Neutrophil (primary cell): Measurements from ENCODE around the gene LMO1.

Experiments
- H3K27ac ChIP-seq: fragments of 200-600 bp; sonication (generic); 2 replicates; pipeline ENCODE4 v1.5.1; 2016; ENCODE audit warnings: mild to moderate bottlenecking, moderate library complexity
- H3K27me3 ChIP-seq: fragments of 200-600 bp; sonication (generic); 2 replicates; pipeline ENCODE4 v1.6.0; 2016; ENCODE audit warnings: mild to moderate bottlenecking
- H3K36me3 ChIP-seq: fragments of 200-600 bp; sonication (generic); 2 replicates; pipeline ENCODE4 v1.5.1; 2017
- H3K4me1 ChIP-seq, 2 experiments: fragments of 200-600 bp in 1 of 2; sonication (generic) in 1 of 2; 1 replicate in 1 of 2; 2 replicates in 1 of 2; pipeline versions ENCODE4 v1.5.1 to v1.6.1; 2013 to 2016; ENCODE audit warnings: low read depth in 1 of 2, low read length in 1 of 2, mild to moderate bottlenecking in 1 of 2, moderate library complexity in 1 of 2; ENCODE audit not compliant: control insufficient read depth in 1 of 2, insufficient read depth in 1 of 2
- H3K4me3 ChIP-seq, 2 experiments: fragments of 200-600 bp in 1 of 2; sonication (generic) in 1 of 2; 1 replicate in 1 of 2; 2 replicates in 1 of 2; pipeline ENCODE4 v1.5.1; 2013 to 2016; ENCODE audit warnings: low read depth in 1 of 2, low read length in 1 of 2, mild to moderate bottlenecking in 1 of 2, moderate library complexity in 1 of 2
- H3K9me3 ChIP-seq: fragments of 200-600 bp; sonication (generic); 2 replicates; pipeline ENCODE4 v1.5.1; 2016
- TF ChIP-seq, protein P1 (sequence below): fragments of 200-600 bp; sonication (generic); IDR thresholded peaks from 2 replicates; pipeline ENCODE4 v1.5.1; 2016; ENCODE audit warnings: antibody characterized with exemption

Gene LMO1

GRCh38 chr11:8263769-8264410 is at the start of gene LMO1:
TSS of gene LMO1 (minus strand) at chr11:8263878. CDS start at chr11:8263362, 516 bp downstream.
- Histone ChIP-seq H3K36me3 (no peaks in the 10 kb centered on the region), H3K4me1 (peaks cover 7 to 20% of the 10 kb centered on the region in 2 experiments), H3K4me3 (peak within 1 kb of the TSS in 1 of 2 experiments; percentile 14), H3K27ac (no peak within 1 kb of the TSS), H3K27me3 (peaks cover 100% of the 10 kb centered on the region), H3K9me3 (no peaks in the 10 kb centered on the region)
- TF ChIP-seq, protein P1, sequence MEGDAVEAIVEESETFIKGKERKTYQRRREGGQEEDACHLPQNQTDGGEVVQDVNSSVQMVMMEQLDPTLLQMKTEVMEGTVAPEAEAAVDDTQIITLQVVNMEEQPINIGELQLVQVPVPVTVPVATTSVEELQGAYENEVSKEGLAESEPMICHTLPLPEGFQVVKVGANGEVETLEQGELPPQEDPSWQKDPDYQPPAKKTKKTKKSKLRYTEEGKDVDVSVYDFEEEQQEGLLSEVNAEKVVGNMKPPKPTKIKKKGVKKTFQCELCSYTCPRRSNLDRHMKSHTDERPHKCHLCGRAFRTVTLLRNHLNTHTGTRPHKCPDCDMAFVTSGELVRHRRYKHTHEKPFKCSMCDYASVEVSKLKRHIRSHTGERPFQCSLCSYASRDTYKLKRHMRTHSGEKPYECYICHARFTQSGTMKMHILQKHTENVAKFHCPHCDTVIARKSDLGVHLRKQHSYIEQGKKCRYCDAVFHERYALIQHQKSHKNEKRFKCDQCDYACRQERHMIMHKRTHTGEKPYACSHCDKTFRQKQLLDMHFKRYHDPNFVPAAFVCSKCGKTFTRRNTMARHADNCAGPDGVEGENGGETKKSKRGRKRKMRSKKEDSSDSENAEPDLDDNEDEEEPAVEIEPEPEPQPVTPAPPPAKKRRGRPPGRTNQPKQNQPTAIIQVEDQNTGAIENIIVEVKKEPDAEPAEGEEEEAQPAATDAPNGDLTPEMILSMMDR: peak; percentile 14

DNA sequence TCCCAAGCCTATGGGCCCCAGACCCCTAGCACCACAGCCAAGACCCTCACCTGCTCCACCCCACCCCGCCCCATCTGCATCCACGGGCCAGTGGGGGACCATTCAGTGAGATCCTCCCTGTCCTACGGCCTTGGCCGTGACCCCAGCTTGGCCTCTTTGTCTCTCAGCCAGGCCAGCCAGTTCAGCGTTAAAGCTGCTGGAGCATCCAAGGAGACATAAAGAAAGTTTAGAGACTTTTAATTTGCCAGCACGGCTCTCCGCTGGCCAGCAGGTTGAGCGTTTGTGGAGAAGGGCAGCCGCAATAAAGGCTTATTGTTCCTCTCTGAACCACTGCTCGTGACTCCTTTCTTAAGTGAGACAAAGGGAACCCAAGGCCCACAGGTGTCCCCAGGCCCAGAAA is 49.3 kb upstream of the LMO1 start:
- Histone ChIP-seq H3K27me3 (peaks cover 4% of the 10 kb centered on the region), H3K27ac (no peak overlapping the region)
- TF ChIP-seq, protein P1: no peak

GRCh38 chr11:8311366-8311765 is 47.7 kb upstream of the LMO1 start:
- Histone ChIP-seq H3K27me3 (no peaks in the 10 kb centered on the region), H3K9me3 (no peaks in the 10 kb centered on the region)

More for the DNA sequence above, 49.3 kb upstream of the LMO1 start:
- Histone ChIP-seq H3K9me3 (no peaks in the 10 kb centered on the region), H3K4me1 (no peaks in the 10 kb centered on the region), H3K36me3 (no peaks in the 10 kb centered on the region), H3K4me3 (no peak overlapping the region)

DNA sequence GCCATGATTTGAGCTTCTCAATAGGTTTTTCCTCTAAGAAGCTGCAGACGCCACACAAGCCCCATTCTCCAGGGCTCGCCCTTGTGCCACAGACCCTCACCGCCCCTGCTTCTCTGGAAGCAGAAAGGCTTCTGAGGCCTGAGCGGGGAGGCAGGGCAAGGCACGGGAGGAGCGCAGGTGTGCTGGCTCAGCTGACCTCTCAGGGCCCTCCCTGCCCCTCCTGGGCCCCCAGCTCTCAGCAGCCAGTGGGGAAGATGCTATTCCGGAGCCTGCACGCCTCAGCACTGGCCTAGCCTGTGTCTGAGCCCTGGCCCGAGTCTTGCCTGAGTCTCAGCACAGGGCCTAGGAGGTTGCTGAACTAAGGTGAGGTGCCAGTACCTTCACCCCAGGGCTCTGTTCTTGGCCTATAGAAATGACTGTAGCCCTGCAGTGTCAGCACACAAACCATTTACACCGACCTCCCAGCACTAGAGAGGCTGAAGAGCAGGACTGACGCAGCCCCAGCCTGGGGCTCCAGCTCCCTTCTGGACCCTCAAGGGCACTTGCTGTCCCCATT is 47.1 kb upstream of the LMO1 start:
- TF ChIP-seq, protein P1: no peak
- Histone ChIP-seq H3K27ac (no peak overlapping the region), H3K4me1 (no peaks in the 10 kb centered on the region), H3K36me3 (no peaks in the 10 kb centered on the region), H3K27me3 (no peaks in the 10 kb centered on the region), H3K4me3 (no peak overlapping the region), H3K9me3 (no peaks in the 10 kb centered on the region)

More at GRCh38 chr11:8311366-8311765, 47.7 kb upstream of the LMO1 start:
- H3K4me3 ChIP-seq: no peak overlapping the region
- TF ChIP-seq, protein P1: no peak
- H3K4me1 ChIP-seq: no peaks in the 10 kb centered on the region
- no peaks in the 10 kb centered on the region for H3K36me3 ChIP-seq
- H3K27ac ChIP-seq: no peak overlapping the region

DNA sequence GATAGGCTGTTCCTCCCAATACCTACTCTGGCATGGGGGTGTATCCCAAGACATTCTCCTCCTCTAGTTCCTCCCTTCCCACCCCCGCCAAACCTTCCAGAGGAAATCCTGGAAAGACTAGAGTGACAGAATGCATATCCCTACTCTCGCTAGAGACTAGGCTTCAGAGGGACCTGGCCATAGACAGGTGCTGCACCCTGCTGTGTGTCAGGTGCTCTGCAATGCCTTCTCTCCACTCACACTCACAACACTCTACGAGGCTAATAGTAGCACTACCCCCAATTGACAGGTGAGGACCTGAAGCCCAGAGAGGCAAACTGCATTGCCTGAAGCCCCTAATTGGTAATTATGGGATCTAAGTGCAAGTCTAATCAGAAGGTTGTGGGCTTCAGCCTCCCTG is 46.2 kb upstream of the LMO1 start:
- H3K27ac ChIP-seq: no peak overlapping the region
- H3K4me3 ChIP-seq: no peak overlapping the region
- H3K4me1 ChIP-seq: no peaks in the 10 kb centered on the region
- no peaks in the 10 kb centered on the region for H3K36me3 ChIP-seq
- H3K9me3 ChIP-seq: no peaks in the 10 kb centered on the region
- no peaks in the 10 kb centered on the region for H3K27me3 ChIP-seq
- TF ChIP-seq, protein P1: no peak
